NCI-H1694 treated with DMSO at 0.1 percent for 48 hours (cell line): ENCODE measurements around the gene SLC9A9.

Experiments
- DNase-seq: peaks from one replicate; lab custom pipeline; 2025; lab: John Stamatoyannopoulos, UW

The SLC9A9 gene

DNA sequence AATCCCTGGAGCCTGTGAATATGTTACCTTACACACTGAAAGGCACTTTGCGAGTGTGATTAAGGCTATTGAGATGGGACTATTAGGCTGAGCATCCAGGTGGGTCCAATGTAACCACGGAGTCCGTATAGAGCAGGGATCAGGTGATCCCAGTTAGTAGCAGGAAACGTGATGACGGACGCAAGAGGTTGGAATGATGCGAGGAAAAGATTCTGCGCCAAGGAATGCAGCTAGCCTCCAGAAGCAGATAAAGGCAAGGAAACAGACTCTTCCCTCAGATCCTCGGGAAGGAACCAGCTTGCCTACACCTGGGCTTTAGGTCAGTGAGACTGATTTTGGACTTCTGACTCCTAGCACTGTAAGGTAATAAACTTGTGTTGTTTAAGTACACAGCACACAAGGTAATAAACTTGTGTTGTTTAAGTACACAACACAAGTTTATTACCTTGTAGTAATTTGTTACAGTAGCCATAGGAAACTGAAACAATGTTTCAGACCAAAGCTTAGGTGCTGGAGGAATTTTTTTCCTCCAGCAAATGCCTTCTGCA lies 603.7 kb downstream of the SLC9A9 start:
- no peak for DNase-seq

GRCh38 chr3:143243686-143244085 lies 604.6 kb downstream of the SLC9A9 start:
- DNase-seq, result no peak

DNA sequence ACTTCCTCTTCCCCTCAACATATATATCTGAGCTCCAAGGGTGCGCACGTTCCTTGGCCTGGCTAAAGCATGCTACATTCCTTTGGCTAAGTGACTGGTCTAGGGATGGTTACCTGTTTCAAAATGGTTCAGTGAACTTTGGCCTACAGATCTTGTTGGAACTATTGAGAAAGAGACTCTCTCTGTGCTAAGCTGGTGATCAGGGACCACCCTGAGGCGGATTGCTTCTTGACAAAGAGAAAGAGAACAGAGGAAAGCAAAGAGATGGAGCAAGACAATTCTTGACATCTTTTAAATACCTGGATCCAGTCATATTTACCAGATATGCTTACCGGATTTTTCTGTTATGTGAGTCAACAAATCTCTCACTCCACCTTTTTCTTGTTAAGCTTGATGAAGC lies 605.6 kb downstream of the SLC9A9 start:
- no peak for DNase-seq

DNA sequence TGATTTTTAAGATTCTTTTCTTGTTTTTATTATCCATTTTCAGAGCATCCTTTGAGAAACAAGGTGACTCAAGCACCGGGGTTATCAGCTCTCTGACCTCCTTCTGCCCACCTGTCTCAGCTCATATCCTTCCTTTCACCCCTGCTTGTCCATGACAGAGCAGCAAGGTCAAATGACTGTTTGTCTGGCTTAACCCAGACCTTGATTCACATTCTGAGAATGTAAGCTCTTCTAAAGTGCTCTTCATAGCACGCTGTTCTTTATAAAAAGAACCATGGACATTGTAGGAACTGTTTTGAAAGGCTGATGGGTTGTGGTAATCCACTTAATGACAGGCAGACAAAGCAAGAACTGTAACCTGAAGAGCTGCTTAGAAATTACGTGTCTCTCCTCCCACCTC lies 606.2 kb downstream of the SLC9A9 start:
- no peak for DNase-seq

DNA sequence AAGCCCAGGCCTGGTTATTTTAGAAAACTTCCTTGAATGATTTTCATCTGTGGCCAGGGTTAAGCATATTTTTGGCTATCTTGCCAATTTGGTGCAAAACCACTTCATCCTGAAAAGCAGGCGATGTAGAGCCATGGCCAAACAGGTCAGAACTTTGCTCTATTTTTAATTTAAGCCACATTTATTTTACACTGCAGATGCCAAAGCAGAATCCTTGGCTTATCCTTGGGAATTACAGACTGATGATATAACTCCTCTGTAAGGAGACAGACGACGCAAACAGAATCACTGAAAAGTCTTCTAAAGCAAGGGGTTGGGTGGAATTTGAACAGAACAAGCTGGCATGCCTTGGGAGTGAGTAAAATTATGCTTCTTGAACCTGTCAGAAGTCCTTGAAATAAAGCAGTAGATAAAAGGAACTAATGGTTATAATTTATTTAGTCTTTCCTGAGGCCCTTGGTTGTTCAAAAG lies 606.8 kb downstream of the SLC9A9 start:
- no peak for DNase-seq

- DNase-seq, result no peak
Measured at GRCh38 chr3:143240886-143241285, 607.4 kb downstream of the SLC9A9 start.

DNA sequence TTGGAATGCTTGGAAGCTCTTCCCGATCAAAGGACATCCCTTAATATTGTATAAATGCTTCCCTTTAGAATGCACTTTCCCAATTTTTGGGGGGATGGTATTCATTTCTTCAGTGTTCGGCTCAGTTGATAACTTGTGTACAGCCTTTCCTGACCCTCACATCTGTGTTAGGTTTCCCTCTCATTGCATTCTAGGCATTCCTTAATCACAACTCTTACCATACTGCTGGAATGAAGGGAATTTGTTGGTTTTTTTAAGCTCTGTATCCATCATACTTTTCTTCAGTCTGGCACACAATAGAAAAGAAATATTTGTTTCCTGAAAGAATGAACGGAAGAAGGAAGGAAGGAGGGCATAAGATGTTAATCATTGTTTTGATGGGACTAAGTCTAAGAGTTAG lies 609.2 kb downstream of the SLC9A9 start:
- no peak for DNase-seq

- no peak for DNase-seq
Measured at GRCh38 chr3:143237077-143237627, 611.1 kb downstream of the SLC9A9 start.

GRCh38 chr3:143236226-143236964 lies 611.9 kb downstream of the SLC9A9 start:
- no peak for DNase-seq

DNA sequence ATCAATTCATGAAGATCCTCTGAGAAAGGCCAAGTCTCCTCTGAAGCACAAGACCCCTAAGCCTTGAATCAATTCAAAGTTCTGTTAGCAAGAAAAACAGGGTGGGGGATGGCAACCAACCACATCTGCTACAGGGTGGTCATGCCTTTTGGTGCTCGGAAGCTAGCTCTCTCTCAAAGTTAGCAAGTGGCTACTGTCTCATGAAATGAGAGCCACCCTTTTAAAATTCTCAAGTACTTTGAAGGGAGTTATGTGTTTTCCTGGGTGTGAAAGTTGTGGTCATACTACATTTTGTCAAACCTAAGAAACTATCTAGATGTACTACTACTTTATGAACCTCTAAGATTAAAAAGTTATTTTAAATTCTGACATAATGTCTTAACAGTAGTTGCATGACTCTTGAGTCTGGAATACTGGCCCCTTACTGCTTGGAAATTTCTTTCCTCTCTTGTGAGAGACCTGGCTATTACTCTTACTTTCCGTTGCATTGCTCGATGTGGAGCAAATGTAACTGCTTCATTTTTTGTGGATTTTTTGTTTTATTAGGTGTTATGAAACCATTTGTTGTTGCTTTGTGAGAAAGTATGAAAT lies 612.6 kb downstream of the SLC9A9 start:
- no peak for DNase-seq

- DNase-seq, result no peak
Measured at GRCh38 chr3:143234526-143234925, 613.7 kb downstream of the SLC9A9 start.

DNA sequence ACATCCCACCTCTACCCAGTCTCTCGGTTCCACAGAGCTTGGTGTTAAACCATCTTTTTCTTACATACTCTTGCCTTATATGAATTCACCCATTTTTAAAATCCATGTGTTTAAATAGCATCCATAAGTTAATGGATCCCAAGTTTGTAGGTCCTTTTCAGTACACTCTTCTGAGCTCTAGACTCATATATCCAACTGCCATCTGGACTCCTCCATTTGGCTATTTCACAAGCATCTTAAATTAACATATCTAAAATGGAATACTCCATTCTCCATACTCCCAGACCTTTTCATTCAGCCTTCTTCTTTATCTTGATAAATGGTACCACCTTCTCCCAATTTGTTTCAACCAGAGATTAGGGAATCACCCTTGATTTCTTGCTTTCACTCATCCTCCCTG lies 615.3 kb downstream of the SLC9A9 start:
- DNase-seq, result no peak

DNA sequence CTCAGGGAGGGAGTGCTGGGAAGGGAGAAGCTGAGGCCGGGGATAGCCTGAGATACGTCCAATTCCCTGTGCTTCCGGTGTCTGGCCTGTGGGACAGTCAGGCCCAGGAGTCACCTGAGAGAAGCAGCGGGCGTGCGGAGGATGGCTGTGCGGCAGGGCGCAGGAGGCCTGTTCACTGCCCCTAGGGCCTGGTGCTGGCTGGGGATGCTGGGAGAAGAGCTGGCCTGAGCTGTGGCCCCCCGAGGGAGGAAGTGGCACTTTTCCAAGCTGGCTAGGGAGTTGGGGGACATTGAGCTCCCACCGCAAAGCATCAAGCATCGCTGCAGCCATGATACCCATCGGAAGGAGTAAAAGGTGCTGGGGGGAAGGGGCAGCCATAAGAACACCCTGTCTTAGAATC lies 619.9 kb downstream of the SLC9A9 start:
- no peak for DNase-seq

GRCh38 chr3:143226678-143227291 lies 621.5 kb downstream of the SLC9A9 start:
- no peak for DNase-seq

- DNase-seq, result no peak
Measured at GRCh38 chr3:143224716-143225115, 623.6 kb downstream of the SLC9A9 start.

- DNase-seq, result no peak
Measured at GRCh38 chr3:143222981-143223380, 625.3 kb downstream of the SLC9A9 start.

- no peak for DNase-seq
Measured at GRCh38 chr3:143222505-143222904, 625.8 kb downstream of the SLC9A9 start.

- no peak for DNase-seq
Measured at GRCh38 chr3:143221446-143221845, 626.8 kb downstream of the SLC9A9 start.

DNA sequence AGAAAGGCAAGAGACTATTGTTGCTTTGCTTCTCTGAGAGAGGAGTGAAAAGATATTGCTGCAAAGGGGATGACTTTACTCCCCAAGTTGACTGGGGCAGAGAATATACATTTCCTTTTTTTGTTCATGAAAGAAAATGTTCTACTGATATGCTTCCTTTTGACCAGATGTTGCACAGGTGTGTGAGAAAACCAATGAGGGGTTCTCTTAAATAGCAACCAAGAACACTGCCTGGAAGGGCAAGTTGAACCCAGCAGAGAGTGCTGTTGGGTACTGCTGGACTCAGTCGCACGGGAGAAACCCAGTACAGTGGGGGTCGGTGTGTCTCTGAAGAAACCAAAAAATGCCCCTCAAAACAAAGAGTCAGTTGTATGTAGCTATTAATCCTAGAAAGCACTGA lies 627.5 kb downstream of the SLC9A9 start:
- no peak for DNase-seq

GRCh38 chr3:143218166-143218835 lies 630.0 kb downstream of the SLC9A9 start:
- DNase-seq, result no peak

DNA sequence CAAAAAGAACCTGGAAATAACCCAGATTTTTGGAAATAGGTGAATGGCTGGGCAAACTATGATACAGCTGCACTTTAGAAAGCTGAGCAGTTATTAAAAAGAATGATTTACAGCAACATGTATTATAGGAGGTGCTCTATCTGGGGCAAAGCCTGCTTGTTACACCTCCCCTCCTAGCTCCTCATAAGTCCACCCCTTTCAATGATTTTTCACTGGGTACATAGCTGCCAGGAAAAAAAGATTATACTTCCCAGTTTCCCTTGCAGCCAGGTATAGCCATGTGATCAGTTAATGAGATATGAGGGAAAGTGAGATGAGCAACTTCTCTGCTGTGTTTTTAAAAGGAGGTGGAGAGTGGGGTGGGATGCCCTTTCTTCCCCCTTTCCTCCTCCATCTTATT lies 631.0 kb downstream of the SLC9A9 start:
- DNase-seq, result no peak

GRCh38 chr3:143216709-143217182 lies 631.5 kb downstream of the SLC9A9 start:
- DNase-seq, result no peak
